GM18858 (cell line): Measurements from ENCODE around the gene GPR176.
"Not testable (repeated sequence)": the region's sequence is repeated elsewhere in the genome, so short reads cannot be mapped to it uniquely, and the experiment has no call there.

ENCODE experiments used
- ATAC-seq: cut with Tn5 transposase; IDR thresholded peaks from one replicate; pipeline ENCODE4 v1.9.1; 2021; ENCODE audit not compliant: unreplicated experiment

Gene GPR176

GRCh38 chr15:39893051-39893450 lies 27.0 kb downstream of the GPR176 start:
- ATAC-seq: not testable (repeated sequence)

GRCh38 chr15:39892418-39892817 lies 27.6 kb downstream of the GPR176 start:
- no peak for ATAC-seq

- ATAC-seq: no peak
Observed at GRCh38 chr15:39890621-39891020, 29.4 kb downstream of the GPR176 start.

- no peak for ATAC-seq
Observed at GRCh38 chr15:39889601-39890000, 30.5 kb downstream of the GPR176 start.

- no peak for ATAC-seq
Observed at GRCh38 chr15:39888809-39889208, 31.3 kb downstream of the GPR176 start.

- ATAC-seq: no peak
Observed at GRCh38 chr15:39888243-39888642, 31.8 kb downstream of the GPR176 start.

- ATAC-seq: no peak
Observed at GRCh38 chr15:39887832-39888231, 32.2 kb downstream of the GPR176 start.

GRCh38 chr15:39887211-39887610 lies 32.9 kb downstream of the GPR176 start:
- no peak for ATAC-seq

GRCh38 chr15:39886418-39886817 lies 33.6 kb downstream of the GPR176 start:
- ATAC-seq: no peak

- no peak for ATAC-seq
Observed at GRCh38 chr15:39885099-39885777, 34.8 kb downstream of the GPR176 start.

- no peak for ATAC-seq
Observed at GRCh38 chr15:39884351-39884750, 35.7 kb downstream of the GPR176 start.

- no peak for ATAC-seq
Observed at GRCh38 chr15:39882602-39883001, 37.5 kb downstream of the GPR176 start.

GRCh38 chr15:39881790-39882189 lies 38.3 kb downstream of the GPR176 start:
- ATAC-seq: no peak

- no peak for ATAC-seq
Observed at GRCh38 chr15:39880718-39881387, 39.2 kb downstream of the GPR176 start.

- ATAC-seq: no peak
Observed at GRCh38 chr15:39878406-39878785, 41.7 kb downstream of the GPR176 start.

- no peak for ATAC-seq
Observed at GRCh38 chr15:39874890-39875549, 45.0 kb downstream of the GPR176 start.

- ATAC-seq: no peak
Observed at GRCh38 chr15:39873978-39874377, 46.1 kb downstream of the GPR176 start.

- ATAC-seq: no peak
Observed at GRCh38 chr15:39870537-39870936, 49.5 kb downstream of the GPR176 start.

- no peak for ATAC-seq
Observed at GRCh38 chr15:39869858-39870515, 50.1 kb downstream of the GPR176 start.

- ATAC-seq: no peak
Observed at GRCh38 chr15:39869254-39869653, 50.8 kb downstream of the GPR176 start.

GRCh38 chr15:39868396-39868795 lies 51.7 kb downstream of the GPR176 start:
- ATAC-seq: no peak

GRCh38 chr15:39864116-39864515 lies 56.0 kb downstream of the GPR176 start:
- ATAC-seq: no peak
